ENCODE results near the gene ADAM19.

DNA sequence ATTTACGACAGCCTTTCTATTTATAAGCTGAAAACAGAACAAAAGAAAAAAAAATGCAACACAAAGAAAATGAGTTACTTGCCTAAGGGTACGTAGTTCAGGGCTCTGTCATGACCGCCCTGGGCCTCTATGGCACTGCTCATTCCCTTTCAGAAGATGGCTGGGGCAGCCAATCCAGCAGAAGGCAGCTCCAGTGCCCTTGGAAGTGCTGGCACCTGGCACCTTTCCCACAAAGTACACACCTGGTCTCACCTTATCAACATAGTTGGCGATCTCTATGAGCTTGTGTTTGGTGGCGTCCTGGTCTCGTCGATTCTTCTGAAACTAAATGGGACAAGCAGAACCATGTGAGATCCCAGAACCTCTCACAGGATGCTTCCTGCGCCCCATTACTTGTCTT, 62.4 kb downstream of the ADAM19 start:
- TF ChIP-seq, protein P1, sequence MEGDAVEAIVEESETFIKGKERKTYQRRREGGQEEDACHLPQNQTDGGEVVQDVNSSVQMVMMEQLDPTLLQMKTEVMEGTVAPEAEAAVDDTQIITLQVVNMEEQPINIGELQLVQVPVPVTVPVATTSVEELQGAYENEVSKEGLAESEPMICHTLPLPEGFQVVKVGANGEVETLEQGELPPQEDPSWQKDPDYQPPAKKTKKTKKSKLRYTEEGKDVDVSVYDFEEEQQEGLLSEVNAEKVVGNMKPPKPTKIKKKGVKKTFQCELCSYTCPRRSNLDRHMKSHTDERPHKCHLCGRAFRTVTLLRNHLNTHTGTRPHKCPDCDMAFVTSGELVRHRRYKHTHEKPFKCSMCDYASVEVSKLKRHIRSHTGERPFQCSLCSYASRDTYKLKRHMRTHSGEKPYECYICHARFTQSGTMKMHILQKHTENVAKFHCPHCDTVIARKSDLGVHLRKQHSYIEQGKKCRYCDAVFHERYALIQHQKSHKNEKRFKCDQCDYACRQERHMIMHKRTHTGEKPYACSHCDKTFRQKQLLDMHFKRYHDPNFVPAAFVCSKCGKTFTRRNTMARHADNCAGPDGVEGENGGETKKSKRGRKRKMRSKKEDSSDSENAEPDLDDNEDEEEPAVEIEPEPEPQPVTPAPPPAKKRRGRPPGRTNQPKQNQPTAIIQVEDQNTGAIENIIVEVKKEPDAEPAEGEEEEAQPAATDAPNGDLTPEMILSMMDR (IDR thresholded peaks at IDR 0.05; ENCODE audit: borderline replicate concordance, extremely low read depth, low read length, poor library complexity, severe bottlenecking), result no peak
- no peak for TF ChIP-seq EZH2 (IDR thresholded peaks at IDR 0.05; ENCODE audit: borderline replicate concordance, low read depth, low read length, severe bottlenecking)

All from DND-41 (cell line).